ENCODE data around the gene HIPK1. TPM values are rescaled to one million over a fixed set of nuclear protein-coding genes. Genes with fewer than 3 reads are reported as not detected.

Gene HIPK1
- total and polyA plus RNA-seq, 2 of the 13 experiments (the other 11 are each of a cell fraction or from before 2014, with no cell fraction given): 20.8 to 33.4 TPM

- intact Hi-C loops (cut with micrococcal nuclease; ENCODE audit: unreplicated experiment): no loop called here
Measured at GRCh38 chr1:113912594-113913311, 16.4 kb upstream of the HIPK1 start.

More at GRCh38 chr1:113912594-113913311, 16.4 kb upstream of the HIPK1 start:
- DNase-seq (ENCODE audit: low spot score): no peak
- Histone ChIP-seq H3K27ac (ENCODE audit: extremely low read length, insufficient read depth, low read length) (no peak overlapping the region), H3K36me3 (replicated peaks in 1 of 2; ENCODE audit: control insufficient read depth in 1 of 2, insufficient read depth in 2 of 2, low read length in 2 of 2) (peaks cover 7 to 35% of the 10 kb centered on the region in 2 experiments; a peak in 4 of 5 replicates), H3K9ac (ENCODE audit: insufficient read depth, low read depth, low read length) (no peak overlapping the region), H4K20me1 (ENCODE audit: insufficient read depth, low read length) (no peaks in the 10 kb centered on the region), H3K9me3 (ENCODE audit: low read length) (no peaks in the 10 kb centered on the region), H3K4me3 (replicated peaks in 1 of 3; ENCODE audit: insufficient read depth in 1 of 3, low read depth in 2 of 3, low read length in 3 of 3) (no peak overlapping the region), H3K4me1 (ENCODE audit: insufficient read depth, low read length) (no peaks in the 10 kb centered on the region), H3K4me2 (ENCODE audit: low read depth, low read length) (no peak overlapping the region), H2AFZ (ENCODE audit: low read length) (no peak overlapping the region), H3K27me3 (ENCODE audit: control insufficient read depth in 1 of 2, insufficient read depth in 2 of 2, low read length in 2 of 2) (no peaks in the 10 kb centered on the region), H3K79me2 (ENCODE audit: insufficient read depth, low read length) (no peaks in the 10 kb centered on the region)
- no peak for FAIRE-seq
- TF ChIP-seq MED13 (CRISPR knock-in tag; IDR thresholded peaks at IDR 0.05): no peak
- TF ChIP-seq, protein P1, sequence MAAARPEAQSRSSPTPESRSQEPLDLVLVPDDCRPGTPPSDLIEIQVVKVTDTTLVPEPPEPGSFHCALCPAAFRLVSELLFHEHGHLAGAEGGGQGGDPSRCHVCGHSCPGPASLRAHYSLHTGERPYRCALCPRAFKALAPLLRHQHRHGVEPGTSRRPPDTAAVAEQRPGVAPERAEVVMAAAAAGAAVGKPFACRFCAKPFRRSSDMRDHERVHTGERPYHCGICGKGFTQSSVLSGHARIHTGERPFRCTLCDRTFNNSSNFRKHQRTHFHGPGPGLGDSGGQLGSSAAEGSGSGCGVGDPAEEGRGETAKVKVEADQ (CRISPR knock-in tag; IDR thresholded peaks at IDR 0.05; ENCODE audit: borderline replicate concordance): no peak
- TF ChIP-seq BRD4 (CRISPR knock-in tag; IDR thresholded peaks at IDR 0.05): no peak
- TF ChIP-seq TAF1 (CRISPR knock-in tag; IDR thresholded peaks at IDR 0.05): no peak
- TF ChIP-seq NKX3-1 (CRISPR knock-in tag; IDR thresholded peaks at IDR 0.05): no peak
- no peak for TF ChIP-seq ZZZ3 (CRISPR knock-in tag; IDR thresholded peaks at IDR 0.05; ENCODE audit: borderline replicate concordance)
- no peak for TF ChIP-seq ZNF180 (CRISPR knock-in tag; IDR thresholded peaks at IDR 0.05; ENCODE audit: borderline replicate concordance, low read depth)
- no peak for TF ChIP-seq GRHL1 (CRISPR knock-in tag; conservative IDR thresholded peaks at IDR 0.05)
- no peak for TF ChIP-seq KDM5A (IDR thresholded peaks at IDR 0.05; ENCODE audit: borderline replicate concordance, low read length)
- TF ChIP-seq HNRNPL (IDR thresholded peaks at IDR 0.05; ENCODE audit: low read depth, low read length): no peak
- no peak for TF ChIP-seq PBX2 (CRISPR knock-in tag; IDR thresholded peaks at IDR 0.05)
- no peak for TF ChIP-seq NPAS2 (CRISPR knock-in tag; IDR thresholded peaks at IDR 0.05; ENCODE audit: borderline replicate concordance)
- no peak for TF ChIP-seq ZNF788 (CRISPR knock-in tag; IDR thresholded peaks at IDR 0.05; ENCODE audit: borderline replicate concordance)
- TF ChIP-seq CEBPB (IDR thresholded peaks at IDR 0.05; ENCODE audit: borderline replicate concordance, low read depth, low read length): no peak
- no peak for TF ChIP-seq HOXA7 (CRISPR knock-in tag; IDR thresholded peaks at IDR 0.05)
- no peak for TF ChIP-seq ZNF75D (CRISPR knock-in tag; IDR thresholded peaks at IDR 0.05; ENCODE audit: borderline replicate concordance)
- TF ChIP-seq PATZ1 (CRISPR knock-in tag; IDR thresholded peaks at IDR 0.05): no peak
- TF ChIP-seq ZNF841 (CRISPR knock-in tag; IDR thresholded peaks at IDR 0.05; ENCODE audit: borderline replicate concordance): no peak
- TF ChIP-seq ZSCAN12 (CRISPR knock-in tag; IDR thresholded peaks at IDR 0.05): no peak
- in situ Hi-C loops (cut with HindIII; ENCODE audit: extremely low pct_ligation_motif_present, low pct_unique_long_range_greater_than_20kb): no loop called here
- no peak for ATAC-seq
- POLR2A ChIA-PET: interaction anchor here (2.7 kb wide), 1 partner anchor 16 kb away, joined by 11 read pairs; the partner anchor contains the start of gene HIPK1
- BruUV-seq (replicated peaks): no TSS peak
- WGBS (ENCODE audit: low lambda C conversion rate): 89% methylated on average over 6 of the region's 6 CpGs
- CTCF ChIA-PET (ENCODE audit: low intra/inter-chr PET ratio, low total read pairs): no interaction called here
